ENCODE data around the gene SMYD3.

Gene SMYD3

GRCh38 chr1:245923215-245923614, 583.9 kb downstream of the SMYD3 start:
- no peaks in the 10 kb centered on the region for H3K27me3 ChIP-seq (ENCODE audit: control insufficient read depth in 1 of 2, insufficient read depth in 2 of 2, low read length in 2 of 2)
- no peaks in the 10 kb centered on the region for H3K36me3 ChIP-seq (ENCODE audit: insufficient read depth, low read length)
- H3K27ac ChIP-seq (ENCODE audit: low read depth, low read length) = no peak overlapping the region
- no peak overlapping the region for H3K4me3 ChIP-seq (ENCODE audit: low read depth in 1 of 2, low read length in 2 of 2)
- H3K4me1 ChIP-seq (ENCODE audit: insufficient read depth, low read length) = no peaks in the 10 kb centered on the region
- H3K9me3 ChIP-seq (ENCODE audit: low read length) = no peaks in the 10 kb centered on the region
- H3K9ac ChIP-seq (ENCODE audit: low read length) = no peak overlapping the region

GRCh38 chr1:245921417-245921816, 585.7 kb downstream of the SMYD3 start:
- Histone ChIP-seq H3K9ac (ENCODE audit: low read length) (no peak overlapping the region), H3K27ac (ENCODE audit: low read depth, low read length) (no peak overlapping the region), H3K36me3 (ENCODE audit: insufficient read depth, low read length) (no peaks in the 10 kb centered on the region), H3K4me1 (ENCODE audit: insufficient read depth, low read length) (no peaks in the 10 kb centered on the region), H3K4me3 (ENCODE audit: low read depth in 1 of 2, low read length in 2 of 2) (no peak overlapping the region), H3K9me3 (ENCODE audit: low read length) (no peaks in the 10 kb centered on the region), H3K27me3 (ENCODE audit: control insufficient read depth in 1 of 2, insufficient read depth in 2 of 2, low read length in 2 of 2) (no peaks in the 10 kb centered on the region)

- H3K36me3 ChIP-seq (ENCODE audit: insufficient read depth, low read length) = no peaks in the 10 kb centered on the region
- H3K27ac ChIP-seq (ENCODE audit: low read depth, low read length) = no peak overlapping the region
- H3K4me3 ChIP-seq (ENCODE audit: low read depth in 1 of 2, low read length in 2 of 2) = no peak overlapping the region
- no peaks in the 10 kb centered on the region for H3K4me1 ChIP-seq (ENCODE audit: insufficient read depth, low read length)
- H3K9me3 ChIP-seq (ENCODE audit: low read length) = no peaks in the 10 kb centered on the region
- no peak overlapping the region for H3K9ac ChIP-seq (ENCODE audit: low read length)
- H3K27me3 ChIP-seq (ENCODE audit: control insufficient read depth in 1 of 2, insufficient read depth in 2 of 2, low read length in 2 of 2) = no peaks in the 10 kb centered on the region
These were observed 589.7 kb downstream of the SMYD3 start for GRCh38 chr1:245917403-245917802.

- no peak overlapping the region for H3K27ac ChIP-seq (ENCODE audit: low read depth, low read length)
- no peaks in the 10 kb centered on the region for H3K36me3 ChIP-seq (ENCODE audit: insufficient read depth, low read length)
- H3K4me1 ChIP-seq (ENCODE audit: insufficient read depth, low read length) = no peaks in the 10 kb centered on the region
- no peak overlapping the region for H3K4me3 ChIP-seq (ENCODE audit: low read depth in 1 of 2, low read length in 2 of 2)
- no peaks in the 10 kb centered on the region for H3K9me3 ChIP-seq (ENCODE audit: low read length)
- H3K9ac ChIP-seq (ENCODE audit: low read length) = no peak overlapping the region
- no peaks in the 10 kb centered on the region for H3K27me3 ChIP-seq (ENCODE audit: control insufficient read depth in 1 of 2, insufficient read depth in 2 of 2, low read length in 2 of 2)
These were observed 591.2 kb downstream of the SMYD3 start for GRCh38 chr1:245915841-245916240.

GRCh38 chr1:245915406-245915805, 591.7 kb downstream of the SMYD3 start:
- Histone ChIP-seq H3K4me1 (ENCODE audit: insufficient read depth, low read length) (no peaks in the 10 kb centered on the region), H3K4me3 (ENCODE audit: low read depth in 1 of 2, low read length in 2 of 2) (no peak overlapping the region), H3K9ac (ENCODE audit: low read length) (no peak overlapping the region), H3K36me3 (ENCODE audit: insufficient read depth, low read length) (no peaks in the 10 kb centered on the region), H3K9me3 (ENCODE audit: low read length) (no peaks in the 10 kb centered on the region), H3K27me3 (ENCODE audit: control insufficient read depth in 1 of 2, insufficient read depth in 2 of 2, low read length in 2 of 2) (no peaks in the 10 kb centered on the region), H3K27ac (ENCODE audit: low read depth, low read length) (no peak overlapping the region)

- H3K9ac ChIP-seq (ENCODE audit: low read length) = no peak overlapping the region
- H3K27me3 ChIP-seq (ENCODE audit: control insufficient read depth in 1 of 2, insufficient read depth in 2 of 2, low read length in 2 of 2) = no peaks in the 10 kb centered on the region
- H3K9me3 ChIP-seq (ENCODE audit: low read length) = no peaks in the 10 kb centered on the region
- no peaks in the 10 kb centered on the region for H3K4me1 ChIP-seq (ENCODE audit: insufficient read depth, low read length)
- H3K27ac ChIP-seq (ENCODE audit: low read depth, low read length) = no peak overlapping the region
- no peak overlapping the region for H3K4me3 ChIP-seq (ENCODE audit: low read depth in 1 of 2, low read length in 2 of 2)
- H3K36me3 ChIP-seq (ENCODE audit: insufficient read depth, low read length) = no peaks in the 10 kb centered on the region
These were observed 598.5 kb downstream of the SMYD3 start for GRCh38 chr1:245908543-245908942.

GRCh38 chr1:245906207-245906606, 600.9 kb downstream of the SMYD3 start:
- no peak overlapping the region for H3K9ac ChIP-seq (ENCODE audit: low read length)
- no peaks in the 10 kb centered on the region for H3K9me3 ChIP-seq (ENCODE audit: low read length)
- no peaks in the 10 kb centered on the region for H3K4me1 ChIP-seq (ENCODE audit: insufficient read depth, low read length)
- H3K27me3 ChIP-seq (ENCODE audit: control insufficient read depth in 1 of 2, insufficient read depth in 2 of 2, low read length in 2 of 2) = no peaks in the 10 kb centered on the region
- no peaks in the 10 kb centered on the region for H3K36me3 ChIP-seq (ENCODE audit: insufficient read depth, low read length)
- no peak overlapping the region for H3K4me3 ChIP-seq (ENCODE audit: low read depth in 1 of 2, low read length in 2 of 2)
- no peak overlapping the region for H3K27ac ChIP-seq (ENCODE audit: low read depth, low read length)

- H3K4me1 ChIP-seq (ENCODE audit: insufficient read depth, low read length) = no peaks in the 10 kb centered on the region
- H3K4me3 ChIP-seq (ENCODE audit: low read depth in 1 of 2, low read length in 2 of 2) = no peak overlapping the region
- H3K9me3 ChIP-seq (ENCODE audit: low read length) = no peaks in the 10 kb centered on the region
- H3K9ac ChIP-seq (ENCODE audit: low read length) = no peak overlapping the region
- H3K27me3 ChIP-seq (ENCODE audit: control insufficient read depth in 1 of 2, insufficient read depth in 2 of 2, low read length in 2 of 2) = no peaks in the 10 kb centered on the region
- no peaks in the 10 kb centered on the region for H3K36me3 ChIP-seq (ENCODE audit: insufficient read depth, low read length)
- no peak overlapping the region for H3K27ac ChIP-seq (ENCODE audit: low read depth, low read length)
These were observed 603.2 kb downstream of the SMYD3 start for GRCh38 chr1:245903851-245904250.

GRCh38 chr1:245901565-245901964, 605.5 kb downstream of the SMYD3 start:
- no peaks in the 10 kb centered on the region for H3K27me3 ChIP-seq (ENCODE audit: control insufficient read depth in 1 of 2, insufficient read depth in 2 of 2, low read length in 2 of 2)
- H3K4me1 ChIP-seq (ENCODE audit: insufficient read depth, low read length) = peaks cover under 1% of the 10 kb centered on the region
- no peak overlapping the region for H3K9ac ChIP-seq (ENCODE audit: low read length)
- H3K4me3 ChIP-seq (ENCODE audit: low read depth in 1 of 2, low read length in 2 of 2) = no peak overlapping the region
- H3K36me3 ChIP-seq (ENCODE audit: insufficient read depth, low read length) = no peaks in the 10 kb centered on the region
- no peak overlapping the region for H3K27ac ChIP-seq (ENCODE audit: low read depth, low read length)
- no peaks in the 10 kb centered on the region for H3K9me3 ChIP-seq (ENCODE audit: low read length)

GRCh38 chr1:245901037-245901436, 606.0 kb downstream of the SMYD3 start:
- no peak overlapping the region for H3K9ac ChIP-seq (ENCODE audit: low read length)
- H3K36me3 ChIP-seq (ENCODE audit: insufficient read depth, low read length) = no peaks in the 10 kb centered on the region
- peaks cover 4% of the 10 kb centered on the region for H3K4me1 ChIP-seq (ENCODE audit: insufficient read depth, low read length)
- no peaks in the 10 kb centered on the region for H3K9me3 ChIP-seq (ENCODE audit: low read length)
- H3K27ac ChIP-seq (ENCODE audit: low read depth, low read length) = no peak overlapping the region
- no peaks in the 10 kb centered on the region for H3K27me3 ChIP-seq (ENCODE audit: control insufficient read depth in 1 of 2, insufficient read depth in 2 of 2, low read length in 2 of 2)
- H3K4me3 ChIP-seq (ENCODE audit: low read depth in 1 of 2, low read length in 2 of 2) = no peak overlapping the region

GRCh38 chr1:245898581-245898980, 608.5 kb downstream of the SMYD3 start:
- H3K9ac ChIP-seq (ENCODE audit: low read length) = no peak overlapping the region
- H3K27ac ChIP-seq (ENCODE audit: low read depth, low read length) = no peak overlapping the region
- peaks cover 4% of the 10 kb centered on the region for H3K4me1 ChIP-seq (ENCODE audit: insufficient read depth, low read length)
- H3K27me3 ChIP-seq (ENCODE audit: control insufficient read depth in 1 of 2, insufficient read depth in 2 of 2, low read length in 2 of 2) = no peaks in the 10 kb centered on the region
- H3K4me3 ChIP-seq (ENCODE audit: low read depth in 1 of 2, low read length in 2 of 2) = no peak overlapping the region
- H3K36me3 ChIP-seq (ENCODE audit: insufficient read depth, low read length) = no peaks in the 10 kb centered on the region
- no peaks in the 10 kb centered on the region for H3K9me3 ChIP-seq (ENCODE audit: low read length)

GRCh38 chr1:245896258-245896657, 610.8 kb downstream of the SMYD3 start:
- peaks cover 4% of the 10 kb centered on the region for H3K4me1 ChIP-seq (ENCODE audit: insufficient read depth, low read length)
- no peaks in the 10 kb centered on the region for H3K36me3 ChIP-seq (ENCODE audit: insufficient read depth, low read length)
- no peak overlapping the region for H3K4me3 ChIP-seq (ENCODE audit: low read depth in 1 of 2, low read length in 2 of 2)
- H3K9ac ChIP-seq (ENCODE audit: low read length) = no peak overlapping the region
- H3K9me3 ChIP-seq (ENCODE audit: low read length) = no peaks in the 10 kb centered on the region
- no peaks in the 10 kb centered on the region for H3K27me3 ChIP-seq (ENCODE audit: control insufficient read depth in 1 of 2, insufficient read depth in 2 of 2, low read length in 2 of 2)
- H3K27ac ChIP-seq (ENCODE audit: low read depth, low read length) = no peak overlapping the region
